ELF-1 (cell line): ENCODE data around the gene MACROD1.

Source experiments
- DNase-seq: peaks from one replicate; pipeline ENCODE4 v3.0.0-alpha.2; 2016; ENCODE audit warnings: low read depth, low spot score

Gene MACROD1

GRCh38 chr11:64152841-64153691, 12.8 kb downstream of the MACROD1 start:
- peak; percentile 81 for DNase-seq

GRCh38 chr11:64151337-64151736, 14.6 kb downstream of the MACROD1 start:
- no peak for DNase-seq

- no peak for DNase-seq
Observed at GRCh38 chr11:64150481-64151239, 15.3 kb downstream of the MACROD1 start.

- no peak for DNase-seq
Observed at GRCh38 chr11:64150051-64150450, 15.9 kb downstream of the MACROD1 start.

GRCh38 chr11:64148917-64149617, 16.8 kb downstream of the MACROD1 start:
- DNase-seq = no peak

- peak; percentile 87 for DNase-seq
Observed at GRCh38 chr11:64148226-64148916, 17.5 kb downstream of the MACROD1 start.

GRCh38 chr11:64146036-64146955, 19.6 kb downstream of the MACROD1 start:
- peak; percentile 82 for DNase-seq

GRCh38 chr11:64144587-64145472, 21.1 kb downstream of the MACROD1 start:
- no peak for DNase-seq

- no peak for DNase-seq
Observed at GRCh38 chr11:64141081-64141783, 24.7 kb downstream of the MACROD1 start.

- DNase-seq = no peak
Observed at GRCh38 chr11:64140082-64140481, 25.8 kb downstream of the MACROD1 start.

GRCh38 chr11:64139049-64139448, 26.9 kb downstream of the MACROD1 start:
- no peak for DNase-seq

GRCh38 chr11:64138398-64138797, 27.5 kb downstream of the MACROD1 start:
- peak; percentile 40 for DNase-seq

GRCh38 chr11:64136765-64137441, 29.0 kb downstream of the MACROD1 start:
- DNase-seq = no peak

GRCh38 chr11:64135711-64136110, 30.2 kb downstream of the MACROD1 start:
- DNase-seq = no peak

- DNase-seq = no peak
Observed at GRCh38 chr11:64134963-64135362, 30.9 kb downstream of the MACROD1 start.

GRCh38 chr11:64132982-64133705, 32.8 kb downstream of the MACROD1 start:
- DNase-seq = no peak

GRCh38 chr11:64132191-64132771, 33.6 kb downstream of the MACROD1 start:
- DNase-seq = no peak
